IPS DF 6.9 (cell line): ENCODE data around the gene COPS3.

Experiments
- DNase-seq: peaks from one replicate; pipeline ENCODE4 v3.0.0-alpha.2; 2013; ENCODE audit warnings: low read depth, low spot score
- H3K27ac ChIP-seq: one replicate; pipeline ENCODE4 v1.5.1; 2013; ENCODE audit warnings: low read length, control low read depth
- H3K27me3 ChIP-seq: 2 replicates; pipeline ENCODE4 v1.6.1; 2013; ENCODE audit warnings: mild to moderate bottlenecking, low read length; ENCODE audit not compliant: control insufficient read depth, insufficient read depth
- H3K36me3 ChIP-seq: 2 replicates; pipeline ENCODE4 v1.6.1; 2013; ENCODE audit warnings: low read length; ENCODE audit not compliant: control insufficient read depth, insufficient read depth
- H3K4me1 ChIP-seq: 2 replicates; pipeline ENCODE4 v1.6.1; 2013; ENCODE audit warnings: low read length; ENCODE audit not compliant: control insufficient read depth, insufficient read depth
- H3K4me3 ChIP-seq: 2 replicates; pipeline ENCODE4 v1.5.1; 2013; ENCODE audit warnings: mild to moderate bottlenecking, low read length
- H3K9me3 ChIP-seq: 2 replicates; pipeline ENCODE4 v1.6.1; 2013; ENCODE audit warnings: low read length, inconsistent platforms; ENCODE audit not compliant: control insufficient read depth, insufficient read depth
- WGBS: extraction: QIAGEN DNeasy Blood & Tissue Kit; methylation state at CpG from one replicate; pipeline ENCODE4 v1.1.7; 2013; ENCODE audit warnings: mixed read lengths, missing lambda C conversion rate; ENCODE audit not compliant: insufficient read length, insufficient coverage; 5-methylcytosine and 5-hydroxymethylcytosine counted together

COPS3 gene

DNA sequence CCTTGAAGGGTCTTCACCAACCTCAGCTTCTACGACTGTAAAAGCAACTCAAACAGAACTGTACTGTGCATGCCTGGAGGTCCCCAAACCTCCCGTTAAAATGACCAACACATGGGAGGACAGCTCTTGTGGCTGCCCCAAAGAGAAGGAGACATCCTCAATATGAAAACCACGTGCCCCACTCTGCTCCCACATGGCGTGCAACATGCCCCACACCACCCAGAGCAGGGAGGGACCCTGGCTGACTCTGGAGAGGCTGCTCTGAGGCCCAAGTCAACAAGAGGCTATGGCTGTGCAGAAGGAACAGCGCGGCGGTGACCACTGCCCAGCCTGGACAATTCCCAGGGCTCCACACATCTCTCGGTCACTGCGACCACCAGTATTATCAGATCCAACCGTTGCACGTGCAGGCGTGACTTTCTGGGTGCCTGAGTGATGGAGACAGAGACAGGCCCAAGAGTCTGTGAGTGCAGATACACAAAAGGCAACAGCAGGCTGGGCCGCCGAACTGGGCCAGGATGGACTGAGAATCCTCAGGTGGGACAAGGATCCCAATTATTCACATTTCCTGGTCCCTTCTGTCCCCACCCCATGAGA, 76.3 kb downstream of the COPS3 start:
- Histone ChIP-seq H3K4me1 (no peaks in the 10 kb centered on the region; the same call in 1 of the 2 replicates), H3K36me3 (peaks cover 2% of the 10 kb centered on the region; the same call in 1 of the 2 replicates), H3K4me3 (no peak overlapping the region), H3K27ac (no peak overlapping the region), H3K9me3 (no peaks in the 10 kb centered on the region), H3K27me3 (no peaks in the 10 kb centered on the region)
- no peak for DNase-seq
- no CpG with 5 or more reads among the region's 14 CpGs for WGBS

DNA sequence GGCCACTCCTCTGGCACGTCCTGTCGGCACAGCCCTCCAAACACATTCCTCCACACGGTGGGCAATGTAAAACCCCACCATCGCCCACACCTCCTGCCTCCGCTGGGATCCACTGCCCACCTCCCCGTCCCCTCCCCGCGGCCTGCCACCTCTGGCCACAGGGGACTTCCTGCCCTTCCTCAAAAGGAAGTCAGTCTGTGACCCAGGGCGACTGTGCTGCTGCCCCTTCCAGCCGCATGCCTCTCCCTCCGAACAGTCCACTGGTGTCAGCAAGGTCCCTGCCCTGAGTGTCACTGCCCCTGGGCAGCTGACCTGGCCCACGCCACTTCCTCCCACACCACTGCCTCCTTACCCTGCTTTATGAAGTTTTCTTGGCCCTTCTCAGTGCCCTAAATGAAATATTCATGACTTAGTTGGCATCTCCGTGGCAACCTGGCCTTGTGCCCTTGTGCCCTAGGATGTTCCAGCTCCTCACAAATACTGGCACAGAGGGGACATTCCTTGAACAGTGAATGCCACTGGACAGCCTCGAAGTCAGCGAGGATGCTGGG, 76.9 kb downstream of the COPS3 start:
- H3K9me3 ChIP-seq: no peaks in the 10 kb centered on the region
- WGBS: no CpG with 5 or more reads among the region's 15 CpGs
- DNase-seq: no peak
- H3K4me1 ChIP-seq: no peaks in the 10 kb centered on the region; the same call in 1 of the 2 replicates
- H3K27me3 ChIP-seq: no peaks in the 10 kb centered on the region
- peaks cover 2% of the 10 kb centered on the region; the same call in 1 of the 2 replicates for H3K36me3 ChIP-seq
- H3K27ac ChIP-seq: no peak overlapping the region
- H3K4me3 ChIP-seq: no peak overlapping the region

DNA sequence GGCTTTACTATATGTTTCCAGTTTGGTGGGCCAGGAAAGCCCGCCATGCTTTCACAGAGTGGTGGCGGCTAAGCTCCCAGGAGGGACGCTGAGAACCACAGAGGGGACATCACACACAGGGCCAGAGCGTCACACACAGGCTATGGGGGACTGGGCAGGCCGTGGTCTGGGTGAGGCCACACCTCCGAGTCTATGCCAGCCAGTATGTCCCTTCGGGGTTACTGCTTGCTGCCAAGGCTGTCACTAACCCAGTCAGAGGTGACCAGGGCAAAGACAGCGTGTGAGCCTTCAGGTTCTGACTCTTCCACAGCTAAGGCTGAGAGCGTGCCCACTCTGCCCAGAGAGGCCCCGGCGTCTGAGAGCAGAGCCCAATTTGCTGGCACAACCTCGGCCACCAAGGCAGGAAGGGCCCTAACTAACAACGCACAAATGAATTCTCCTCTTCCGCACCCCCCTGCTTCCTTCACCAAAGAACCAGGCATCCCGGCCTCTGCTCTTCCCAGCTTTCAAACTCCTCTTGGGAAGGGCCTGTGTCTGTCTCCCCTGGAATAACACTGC, 77.8 kb downstream of the COPS3 start:
- no peak for DNase-seq
- H3K27me3 ChIP-seq: no peaks in the 10 kb centered on the region
- H3K36me3 ChIP-seq: peaks cover 2% of the 10 kb centered on the region; the same call in 1 of the 2 replicates
- no peaks in the 10 kb centered on the region; the same call in 1 of the 2 replicates for H3K4me1 ChIP-seq
- WGBS: no CpG with 5 or more reads among the region's 15 CpGs
- no peak overlapping the region for H3K4me3 ChIP-seq
- H3K9me3 ChIP-seq: no peaks in the 10 kb centered on the region
- H3K27ac ChIP-seq: no peak overlapping the region

GRCh38 chr17:17201907-17202306, 79.1 kb downstream of the COPS3 start:
- Histone ChIP-seq H3K4me1 (no peaks in the 10 kb centered on the region; the same call in 1 of the 2 replicates), H3K9me3 (no peaks in the 10 kb centered on the region), H3K4me3 (no peak overlapping the region), H3K36me3 (peaks cover 2% of the 10 kb centered on the region; the same call in 1 of the 2 replicates), H3K27ac (no peak overlapping the region), H3K27me3 (no peaks in the 10 kb centered on the region)
- DNase-seq: no peak
- WGBS: no CpG with 5 or more reads among the region's 8 CpGs

DNA sequence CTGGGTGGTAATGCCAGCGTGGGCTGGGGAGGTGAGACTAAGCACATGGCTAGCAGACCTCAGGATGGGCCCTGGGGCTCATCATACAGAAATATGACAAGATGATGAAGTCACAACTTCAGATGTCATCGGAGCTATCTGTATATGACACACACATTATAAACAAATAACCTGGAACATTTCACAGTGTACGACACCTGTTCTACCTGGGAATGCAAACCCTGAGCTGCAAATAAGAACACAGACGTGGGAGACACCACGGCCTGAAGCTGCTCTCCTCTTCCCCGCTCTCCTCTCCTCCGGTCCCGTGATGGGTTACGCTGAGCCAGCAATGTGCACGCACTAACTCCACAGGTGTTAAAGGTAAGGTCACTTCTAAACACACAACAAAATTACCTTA, 79.8 kb downstream of the COPS3 start:
- no peak overlapping the region for H3K27ac ChIP-seq
- no peaks in the 10 kb centered on the region for H3K4me1 ChIP-seq
- H3K27me3 ChIP-seq: no peaks in the 10 kb centered on the region
- no peak overlapping the region for H3K4me3 ChIP-seq
- no CpG with 5 or more reads among the region's 10 CpGs for WGBS
- no peak for DNase-seq
- H3K9me3 ChIP-seq: no peaks in the 10 kb centered on the region
- peaks cover 2% of the 10 kb centered on the region; the same call in 1 of the 2 replicates for H3K36me3 ChIP-seq

GRCh38 chr17:17200831-17201230, 80.2 kb downstream of the COPS3 start:
- WGBS: no CpG with 5 or more reads among the region's 5 CpGs
- DNase-seq: no peak
- H3K27ac ChIP-seq: no peak overlapping the region

DNA sequence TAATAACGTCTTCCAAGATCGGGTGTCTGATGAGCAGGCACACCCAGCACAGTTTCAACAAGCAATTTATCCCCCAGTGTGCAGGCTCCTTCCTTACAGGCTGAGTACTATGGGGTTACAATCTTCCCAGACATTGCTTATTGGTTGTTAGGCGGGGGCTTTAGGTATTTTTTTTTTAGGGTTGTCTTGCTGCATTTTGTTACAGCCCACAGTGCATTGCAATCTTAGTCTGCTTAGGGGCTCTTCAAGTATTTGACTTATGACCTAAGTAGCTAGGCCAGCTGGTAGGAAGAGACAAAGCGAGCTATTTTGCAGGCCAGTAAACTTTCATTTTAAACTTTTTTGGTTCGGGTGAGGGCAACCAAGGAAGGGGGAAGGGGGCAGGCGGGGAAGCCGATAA, 80.7 kb downstream of the COPS3 start:
- H3K27me3 ChIP-seq: no peaks in the 10 kb centered on the region
- H3K9me3 ChIP-seq: no peaks in the 10 kb centered on the region
- no CpG with 5 or more reads among the region's 7 CpGs for WGBS
- no peaks in the 10 kb centered on the region for H3K4me1 ChIP-seq
- no peak for DNase-seq
- no peaks in the 10 kb centered on the region; the same call in 1 of the 2 replicates for H3K36me3 ChIP-seq
- no peak overlapping the region for H3K4me3 ChIP-seq
- H3K27ac ChIP-seq: no peak overlapping the region

More at GRCh38 chr17:17200831-17201230, 80.2 kb downstream of the COPS3 start:
- Histone ChIP-seq H3K36me3 (peaks cover 2% of the 10 kb centered on the region; the same call in 1 of the 2 replicates), H3K4me1 (no peaks in the 10 kb centered on the region), H3K4me3 (no peak overlapping the region), H3K9me3 (no peaks in the 10 kb centered on the region), H3K27me3 (no peaks in the 10 kb centered on the region)

GRCh38 chr17:17198281-17198680, 82.8 kb downstream of the COPS3 start:
- no CpG with 5 or more reads among the region's 1 CpG for WGBS
- Histone ChIP-seq H3K36me3 (no peaks in the 10 kb centered on the region; the same call in 1 of the 2 replicates), H3K27me3 (no peaks in the 10 kb centered on the region), H3K27ac (no peak overlapping the region), H3K4me1 (no peaks in the 10 kb centered on the region), H3K4me3 (no peak overlapping the region), H3K9me3 (no peaks in the 10 kb centered on the region)
- DNase-seq: no peak

DNA sequence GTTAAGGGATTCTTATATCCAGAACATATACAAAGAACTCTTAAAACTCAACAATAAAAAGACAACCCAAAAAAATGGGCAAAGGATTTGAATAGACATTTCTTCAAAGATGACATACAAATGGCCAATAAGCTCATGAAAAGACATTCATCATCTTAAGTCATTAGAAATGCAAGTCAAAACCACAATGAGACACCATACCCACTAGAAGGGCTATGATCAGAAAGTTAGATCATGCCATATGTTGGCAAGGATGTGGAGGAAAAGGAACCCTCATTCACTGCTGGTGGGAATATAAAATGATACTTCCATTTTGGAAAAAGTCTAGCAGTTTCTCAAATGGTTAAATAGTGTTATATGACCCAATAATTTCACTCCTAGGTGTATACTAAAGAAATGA, 84.3 kb downstream of the COPS3 start:
- Histone ChIP-seq H3K4me3 (no peak overlapping the region), H3K27me3 (no peaks in the 10 kb centered on the region), H3K27ac (no peak overlapping the region), H3K36me3 (no peaks in the 10 kb centered on the region), H3K4me1 (no peaks in the 10 kb centered on the region), H3K9me3 (no peaks in the 10 kb centered on the region)
- DNase-seq: no peak
